HG03060 (cell line): ENCODE data around the gene C3orf20.
A peak's percentile ranks its signal among the peaks of the same experiment; 100 is the strongest.
"Not testable (repeated sequence)": the region's sequence is repeated elsewhere in the genome, so short reads cannot be mapped to it uniquely, and the experiment has no call there.

Experiments
- ATAC-seq: cut with Tn5 transposase; IDR thresholded peaks from one replicate; pipeline ENCODE4 v1.9.1; 2021; ENCODE audit warnings: low read depth, moderate number of reproducible peaks; ENCODE audit not compliant: unreplicated experiment

C3orf20 gene

DNA sequence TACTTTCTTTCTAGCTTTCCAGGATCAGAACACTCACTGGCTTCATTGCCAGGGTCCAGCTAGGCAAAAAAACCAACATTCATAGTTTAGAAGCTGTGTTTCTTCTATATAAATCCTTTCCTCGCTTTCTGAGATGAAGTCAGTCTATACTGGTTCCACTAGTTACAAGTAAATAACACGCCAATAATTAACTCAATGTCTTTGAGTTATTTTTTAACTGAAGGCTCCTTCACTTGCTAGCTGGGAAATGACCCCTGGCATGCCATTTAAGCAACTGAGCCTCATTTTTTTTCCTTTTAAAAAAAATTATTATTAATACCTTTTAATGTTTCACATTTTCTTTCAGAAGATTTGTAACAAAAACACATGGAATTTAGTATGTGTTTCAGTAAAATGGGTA is 25.5 kb upstream of the C3orf20 start:
- ATAC-seq = no peak

DNA sequence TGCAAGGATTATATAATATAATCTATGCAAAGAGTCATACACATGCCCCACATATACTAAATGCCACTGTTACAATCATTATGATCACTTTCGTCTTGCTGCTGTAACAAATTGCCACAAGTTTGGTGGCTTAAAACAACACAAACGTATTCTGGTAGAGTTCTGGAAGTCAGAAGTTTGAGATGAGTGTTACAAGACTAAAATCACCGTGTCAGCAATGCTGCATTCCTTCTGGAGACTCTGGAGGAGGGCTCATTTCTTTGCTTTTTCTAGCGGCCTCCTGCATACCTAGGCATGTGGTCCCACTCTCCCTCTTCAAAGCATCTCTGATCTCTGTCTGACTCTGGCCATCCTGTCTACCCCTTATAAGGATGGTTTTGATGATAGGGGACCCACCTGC is 24.7 kb upstream of the C3orf20 start:
- ATAC-seq = no peak

DNA sequence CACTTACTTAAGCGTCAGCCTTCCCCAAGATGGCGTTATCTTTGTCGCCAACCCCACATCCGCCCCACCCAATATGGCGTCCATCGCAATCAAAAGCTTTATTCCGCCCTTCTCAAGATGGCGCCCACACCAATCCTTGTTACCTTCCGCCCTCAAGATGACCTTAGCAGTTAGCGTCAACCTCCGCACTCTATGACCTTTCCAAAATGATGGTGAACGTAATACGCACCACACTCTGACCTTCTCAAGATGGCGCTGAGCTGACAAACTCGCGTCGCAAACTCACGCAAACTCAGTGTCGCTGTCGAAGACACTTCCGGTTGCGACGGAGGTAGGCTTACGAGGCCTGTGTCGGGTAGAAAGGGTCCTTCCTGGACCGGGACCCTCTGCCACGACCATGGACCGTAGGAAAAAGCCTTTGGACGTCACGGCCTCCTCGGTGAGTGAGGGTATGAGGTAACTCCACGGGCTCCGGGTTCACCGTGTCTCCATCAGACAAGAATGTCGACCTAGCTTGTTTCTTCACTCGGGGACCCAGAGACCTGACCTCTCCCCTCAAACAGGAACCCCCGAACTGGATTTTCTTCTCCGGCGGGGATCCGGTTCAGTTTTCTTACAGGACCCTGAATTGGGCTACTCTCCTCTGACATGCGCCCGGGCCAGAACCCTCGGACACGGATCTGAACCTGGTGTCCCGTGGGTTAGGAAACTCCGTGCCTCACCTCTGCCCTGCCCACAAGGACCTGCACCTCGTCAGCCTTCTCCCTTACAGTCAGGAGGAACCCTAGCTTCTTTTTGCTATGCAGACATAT is 23.3 kb upstream of the C3orf20 start, which contains the start of gene CCDC174:
Gene CCDC174 (plus strand): TSS at position 323 of the 812 bp plus-strand sequence. CDS start 75 bp downstream, at position 398.
- peak; percentile 100 for ATAC-seq

DNA sequence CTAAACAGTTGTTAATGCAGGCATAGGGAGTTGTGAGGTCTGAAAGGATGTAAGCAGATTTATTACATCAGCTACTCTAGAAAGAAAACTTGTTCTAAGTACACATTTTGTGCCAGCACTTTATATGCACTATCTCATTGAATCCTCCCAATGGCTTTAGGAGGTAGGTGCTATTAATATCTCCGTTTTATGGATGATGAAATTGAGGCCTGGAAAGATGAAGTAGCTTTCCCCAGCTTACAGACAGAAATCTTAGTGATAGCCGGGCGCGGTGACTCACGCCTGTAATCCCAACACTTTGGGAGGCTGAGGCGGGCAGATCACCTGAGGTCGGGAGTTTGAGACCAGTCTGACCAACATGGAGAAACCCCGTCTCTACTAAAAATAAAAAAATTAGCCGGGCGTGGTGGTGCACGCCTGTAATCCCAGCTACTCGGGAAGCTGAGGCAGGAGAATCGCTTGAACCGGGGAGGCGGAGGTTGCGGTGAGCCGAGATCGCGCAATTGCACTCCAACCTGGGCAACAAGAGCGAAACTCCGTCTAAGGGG is 22.5 kb upstream of the C3orf20 start:
- not testable (repeated sequence) for ATAC-seq

DNA sequence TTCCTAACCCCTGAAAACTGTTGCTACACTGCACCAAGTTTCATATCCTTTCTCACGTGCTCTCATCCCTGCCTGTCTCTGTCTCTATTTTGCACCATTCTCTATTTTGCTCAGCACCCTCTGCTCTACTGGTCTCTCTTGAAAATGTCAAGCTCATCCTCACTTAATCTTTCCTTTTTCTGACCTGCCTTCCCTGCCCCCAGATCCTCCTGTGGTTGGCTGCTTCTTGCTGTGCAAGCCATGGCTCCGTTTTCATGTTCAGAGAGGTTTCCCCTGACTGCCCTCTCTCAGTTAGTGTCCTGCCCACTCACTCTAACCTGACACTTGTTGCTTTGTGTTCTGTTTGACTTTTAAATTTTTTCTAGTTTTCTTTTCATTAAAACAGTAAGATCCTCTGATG is 17.4 kb upstream of the C3orf20 start:
- no peak for ATAC-seq

DNA sequence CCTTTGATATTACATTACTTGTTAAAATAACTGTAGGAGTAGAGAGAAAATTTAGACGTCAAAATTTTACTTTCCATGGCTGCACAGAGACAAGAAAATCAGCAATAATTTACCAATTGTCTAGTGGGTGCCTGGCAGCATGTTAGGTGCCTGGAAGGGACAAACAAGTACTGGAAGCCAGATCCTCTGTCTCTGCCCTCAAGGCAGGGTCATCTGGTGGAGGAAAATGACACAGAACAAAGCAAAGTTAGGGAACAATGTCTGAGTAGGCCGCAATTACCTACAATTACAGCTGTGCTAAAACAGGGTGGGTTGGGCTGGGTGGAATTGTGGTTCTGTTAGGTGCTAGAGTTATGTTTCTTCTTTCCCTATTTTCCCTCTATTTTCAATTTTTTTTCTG is 16.0 kb upstream of the C3orf20 start:
- ATAC-seq = no peak

DNA sequence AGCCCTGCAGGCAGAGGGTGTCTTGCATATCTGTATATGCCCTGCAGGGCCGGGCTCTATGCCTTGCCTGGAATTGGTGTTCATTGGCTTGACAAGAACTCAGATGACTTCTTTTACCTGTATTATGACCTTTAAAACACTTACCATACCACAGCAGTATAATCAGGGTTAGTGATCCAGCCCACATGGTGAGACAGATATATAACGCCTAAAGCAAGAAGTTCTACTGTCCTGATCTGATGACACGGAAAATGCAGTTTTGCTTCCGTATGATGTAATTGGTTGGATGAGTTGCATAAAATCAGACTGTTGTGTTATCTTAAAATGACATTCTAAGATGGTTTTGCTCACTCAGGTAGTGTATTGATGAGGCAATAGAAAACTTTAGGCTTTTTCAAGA is 14.0 kb upstream of the C3orf20 start:
- ATAC-seq = no peak

DNA sequence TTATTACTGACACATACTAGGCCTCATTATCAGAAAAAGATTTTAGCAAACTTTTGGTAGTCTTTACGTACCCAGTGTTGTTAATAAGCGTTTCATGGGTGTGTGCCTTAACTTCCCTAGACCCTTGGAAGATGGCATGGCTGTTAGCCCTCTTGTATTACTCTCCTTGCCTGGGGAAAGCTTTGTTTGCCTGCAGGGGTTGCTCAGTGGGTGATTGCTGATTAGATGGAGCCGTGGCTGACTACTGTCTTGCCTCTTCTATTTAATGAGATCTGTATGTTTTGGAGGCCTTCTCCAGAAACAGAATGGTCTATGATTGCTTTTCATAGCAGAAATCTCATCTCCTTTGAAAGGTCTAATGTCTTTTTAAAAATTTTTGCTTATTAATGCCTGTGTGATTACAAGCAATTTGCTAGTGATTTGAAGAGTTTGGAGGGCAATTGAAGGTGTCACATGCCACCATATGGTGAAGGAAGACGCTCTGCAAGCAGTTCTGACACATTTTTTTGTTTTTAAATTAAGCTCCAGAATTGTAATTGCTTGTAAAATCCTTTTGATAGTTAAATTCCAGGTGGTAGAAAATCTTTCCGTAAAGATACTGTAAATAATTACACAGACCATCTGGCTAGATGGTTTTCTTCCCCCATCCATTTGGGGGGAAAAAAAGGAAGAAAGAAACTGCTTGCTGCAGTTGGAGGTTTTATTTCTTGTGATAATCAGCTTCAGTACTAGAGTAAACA is 11.4 kb upstream of the C3orf20 start:
- ATAC-seq = no peak

DNA sequence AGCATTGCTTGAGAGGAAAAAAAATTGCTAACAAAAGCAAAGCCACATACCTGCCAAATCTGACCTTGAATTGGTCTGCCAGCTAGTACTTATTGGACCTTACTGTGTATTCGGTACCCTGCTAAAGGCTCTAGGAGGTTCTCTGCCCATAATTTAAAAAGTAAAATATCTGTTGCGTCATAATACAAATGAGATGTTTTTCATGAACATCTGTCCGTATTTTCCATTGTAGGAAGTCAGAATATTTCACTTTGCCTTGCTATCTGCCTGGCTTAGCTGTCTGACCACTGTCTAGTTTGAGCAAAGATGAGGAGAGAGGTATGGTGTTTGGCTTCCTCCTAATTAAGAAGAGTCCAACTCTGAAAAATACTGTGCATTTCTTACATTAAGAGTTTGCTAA is 10.8 kb upstream of the C3orf20 start:
- no peak for ATAC-seq

DNA sequence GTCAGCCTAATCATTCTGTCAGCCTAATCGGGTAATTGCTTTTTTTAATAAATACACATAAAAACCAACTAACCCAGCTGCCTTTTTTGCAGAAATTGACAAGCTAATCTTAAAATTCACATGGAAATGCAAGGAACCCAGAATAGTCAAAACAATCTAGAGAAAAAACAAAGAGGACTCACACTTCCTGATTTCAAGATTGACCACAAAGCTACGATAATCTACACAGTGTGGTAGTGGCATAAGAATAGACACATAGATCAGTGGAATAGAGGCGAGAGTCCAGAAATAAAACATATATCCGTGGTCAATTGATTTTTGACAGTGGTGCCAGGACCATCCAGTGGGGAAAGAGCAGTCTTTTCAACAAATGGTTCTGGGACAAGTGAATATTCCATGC is 2.4 kb upstream of the C3orf20 start:
- ATAC-seq = no peak

DNA sequence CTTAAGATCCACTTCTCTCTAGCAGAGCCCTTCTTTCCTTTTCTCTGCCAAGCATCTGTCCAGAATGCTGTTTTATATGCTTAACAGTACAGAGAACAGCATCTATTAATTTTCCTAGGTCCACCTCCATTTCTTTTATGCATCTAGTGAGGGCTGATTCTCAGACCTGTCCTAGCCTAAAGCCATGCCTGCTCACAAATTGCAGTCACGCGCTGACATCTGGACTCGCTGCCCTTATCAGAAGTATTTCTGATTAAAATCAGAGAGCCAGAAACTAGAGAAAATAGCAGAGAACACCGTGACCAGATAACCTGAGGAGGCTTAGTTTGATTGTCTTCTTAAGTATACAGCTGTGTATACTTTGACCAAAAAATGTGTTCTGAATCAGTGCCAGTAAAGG is 1.9 kb downstream of the C3orf20 start:
- ATAC-seq = no peak

DNA sequence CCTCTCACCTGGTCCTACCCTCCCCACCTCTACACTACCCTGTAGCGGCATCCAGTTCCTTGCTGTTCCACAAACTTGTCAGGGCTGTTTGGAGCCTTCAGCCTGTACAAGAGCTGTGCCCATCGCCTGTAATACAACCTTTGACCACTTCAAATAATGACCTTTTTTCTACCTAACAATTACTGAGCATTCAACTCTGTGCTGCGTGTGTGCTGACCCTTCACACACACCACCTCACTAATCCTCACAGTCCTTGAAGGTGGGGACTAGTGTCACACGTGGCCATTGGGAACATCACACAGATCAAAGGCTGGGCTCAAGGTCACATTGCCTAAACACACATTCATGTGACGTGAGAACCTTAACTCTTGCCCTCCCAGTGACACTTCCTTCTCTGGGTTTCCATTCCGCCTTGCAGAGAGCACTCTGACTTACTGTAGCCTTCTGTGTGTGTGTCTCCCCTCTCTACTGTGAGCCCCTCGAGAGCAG is 3.1 kb downstream of the C3orf20 start:
- ATAC-seq = no peak

DNA sequence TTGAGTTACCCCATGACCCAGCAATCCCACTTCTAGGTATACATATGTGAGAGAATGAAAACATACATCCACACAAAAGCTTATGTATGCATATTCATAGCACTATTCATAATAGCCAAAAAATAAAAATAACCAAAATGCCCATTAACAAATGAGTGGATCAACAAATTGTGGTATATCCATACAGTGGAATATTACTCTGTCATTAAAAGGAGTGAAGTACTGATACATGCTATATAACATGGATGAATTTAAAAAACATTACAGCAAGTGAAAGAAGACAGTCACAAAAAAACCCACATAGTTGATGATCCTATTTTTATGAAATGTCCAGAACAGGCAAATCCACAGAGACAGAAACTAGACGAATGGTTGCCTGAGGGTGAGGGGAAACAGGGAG is 5.2 kb downstream of the C3orf20 start:
- ATAC-seq = no peak

DNA sequence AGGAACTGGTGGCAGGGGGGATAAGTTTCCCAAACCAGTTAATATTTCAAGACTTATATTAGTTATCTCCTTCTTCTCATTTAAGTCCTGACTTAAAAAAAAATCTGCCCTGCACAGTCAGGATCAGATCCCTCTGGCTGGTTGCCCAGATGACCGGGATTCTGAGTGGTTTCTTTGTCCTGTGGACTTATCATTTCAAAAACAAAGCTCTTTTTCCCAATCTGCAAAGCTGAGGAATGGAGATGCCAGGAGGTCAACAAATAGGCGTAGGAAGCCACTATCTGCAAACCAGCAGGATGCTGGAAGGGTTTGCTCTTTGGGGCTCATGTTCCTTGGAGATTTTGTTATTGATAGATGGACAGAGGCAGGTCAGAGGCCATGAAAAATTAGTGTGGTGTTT is 5.8 kb downstream of the C3orf20 start:
- no peak for ATAC-seq

DNA sequence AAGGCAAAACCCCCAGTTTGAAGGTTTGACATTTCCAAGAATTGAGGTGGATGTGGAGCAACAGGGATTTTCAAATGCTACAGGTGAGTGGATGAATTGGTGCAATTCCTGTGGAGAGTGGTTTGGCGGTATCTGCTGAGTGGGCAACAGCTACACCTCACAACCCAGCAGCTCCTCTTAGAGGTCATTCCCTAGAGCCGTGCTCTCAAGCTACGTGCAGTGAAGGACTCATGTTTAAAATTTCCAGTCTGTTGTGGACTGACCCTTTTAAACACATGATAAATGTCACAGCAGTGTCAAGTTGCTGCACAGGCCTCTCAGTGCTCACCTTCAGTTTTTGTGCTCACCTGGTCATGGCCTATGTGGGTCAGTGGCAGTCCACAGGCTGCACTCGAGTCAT is 9.5 kb downstream of the C3orf20 start:
- ATAC-seq = no peak

DNA sequence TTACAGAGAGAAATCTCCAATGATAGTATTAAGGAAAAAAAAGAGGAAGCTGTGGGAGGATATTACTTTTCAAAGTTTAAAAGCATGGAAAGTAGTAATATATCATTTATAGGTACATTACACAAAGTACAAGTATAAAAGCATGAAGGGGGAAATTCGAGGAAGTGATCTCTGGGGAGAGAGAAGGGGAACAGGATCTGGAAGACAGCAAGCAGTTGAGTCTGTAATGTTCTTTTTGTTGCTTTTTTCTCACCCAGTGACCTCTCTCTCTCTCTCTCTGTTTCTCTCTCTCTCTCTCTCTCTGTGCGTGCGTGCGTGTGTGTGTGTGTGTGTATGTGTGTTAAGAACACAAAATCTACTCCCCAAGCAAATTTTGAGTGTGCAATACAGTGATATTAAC is 10.2 kb downstream of the C3orf20 start:
- ATAC-seq = no peak

DNA sequence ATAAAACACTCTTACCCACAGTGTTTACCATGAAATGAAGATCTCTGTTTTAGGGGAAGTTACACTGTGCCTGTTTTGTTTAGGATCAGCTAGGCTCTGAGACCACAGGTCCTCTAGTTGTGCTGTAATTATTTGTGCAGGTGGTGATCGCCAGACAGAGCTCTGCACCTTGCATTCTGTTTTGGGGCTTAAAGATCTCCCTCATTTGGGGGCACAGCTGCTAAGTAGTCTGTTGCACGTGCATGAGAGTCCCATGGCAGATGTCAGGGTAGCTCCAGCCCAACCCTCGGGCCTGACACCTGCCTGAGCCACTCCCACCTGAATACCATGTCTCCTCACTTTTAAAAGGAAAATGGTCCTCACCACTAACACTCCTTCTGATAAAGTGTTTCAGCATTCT is 12.4 kb downstream of the C3orf20 start:
- no peak for ATAC-seq

DNA sequence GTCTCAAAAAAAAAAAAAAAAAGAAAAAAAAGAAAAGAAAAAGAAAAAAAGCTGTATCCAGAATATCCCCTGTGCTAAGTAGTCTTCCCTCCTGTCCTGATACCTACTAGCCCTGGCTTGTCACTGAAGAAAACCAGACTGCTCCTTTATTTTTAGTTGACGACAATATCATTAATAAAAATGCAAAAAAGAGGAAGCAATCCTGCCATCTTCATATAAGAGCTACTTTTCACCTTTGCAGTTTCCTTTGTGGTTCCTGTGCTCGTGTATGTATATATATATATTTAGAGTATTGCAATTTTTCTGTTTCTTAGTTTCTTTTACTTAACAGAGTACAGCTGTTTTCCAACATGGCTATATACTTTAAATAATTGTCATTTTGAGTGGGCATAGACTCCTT is 13.6 kb downstream of the C3orf20 start:
- ATAC-seq = no peak

DNA sequence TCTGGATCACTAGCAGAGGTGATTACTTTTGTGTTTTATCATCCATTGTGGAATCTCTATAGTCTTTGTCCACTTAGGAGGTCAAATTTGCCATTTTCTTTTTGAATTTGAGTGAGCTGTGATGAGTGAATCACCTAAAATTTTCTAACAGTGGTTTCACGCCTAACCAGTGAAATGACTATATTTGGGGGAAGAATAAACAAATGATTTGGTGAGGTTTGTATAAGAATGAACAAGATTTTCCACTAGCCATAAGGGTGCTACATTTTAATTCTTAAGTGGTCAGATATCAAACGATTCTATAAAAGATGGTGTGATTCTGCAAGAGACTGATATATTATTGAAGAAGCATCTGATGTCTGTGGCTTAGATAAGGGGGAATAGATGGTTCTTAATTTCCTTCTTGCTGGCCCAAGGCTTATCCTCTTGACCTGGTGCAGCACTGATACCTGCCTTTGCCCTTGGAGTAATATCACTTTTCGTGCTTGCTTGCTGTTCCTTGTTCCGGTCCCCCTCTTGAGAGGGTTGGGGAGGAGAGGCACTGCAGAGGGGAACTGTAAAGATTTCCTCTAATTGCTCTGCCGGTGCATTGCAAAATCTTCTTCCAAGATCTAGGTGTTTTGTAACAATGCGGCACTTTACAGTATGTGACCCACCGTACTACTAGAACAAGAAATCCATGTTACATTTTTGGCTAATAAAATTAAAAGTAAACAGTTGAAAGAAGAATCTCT is 14.5 kb downstream of the C3orf20 start:
- ATAC-seq = no peak

DNA sequence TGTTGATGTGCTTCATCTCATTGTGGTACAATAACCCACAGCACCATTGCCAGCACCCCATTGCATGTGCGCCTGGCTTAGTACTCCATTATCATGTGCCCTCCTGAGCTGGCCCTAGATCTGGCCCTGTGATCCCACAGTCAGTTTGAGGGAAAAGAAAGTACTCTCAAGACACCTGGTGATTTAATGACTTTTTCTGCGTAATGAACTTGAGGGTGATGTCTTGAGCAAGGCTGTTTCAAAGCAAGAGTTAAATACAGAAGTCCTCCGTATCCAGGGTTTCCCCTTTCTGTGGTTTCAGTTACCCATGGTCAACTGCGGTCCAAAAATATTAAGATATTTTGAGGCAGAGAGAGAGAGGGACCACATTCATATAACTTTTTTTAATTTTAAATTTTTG is 16.3 kb downstream of the C3orf20 start:
- no peak for ATAC-seq

DNA sequence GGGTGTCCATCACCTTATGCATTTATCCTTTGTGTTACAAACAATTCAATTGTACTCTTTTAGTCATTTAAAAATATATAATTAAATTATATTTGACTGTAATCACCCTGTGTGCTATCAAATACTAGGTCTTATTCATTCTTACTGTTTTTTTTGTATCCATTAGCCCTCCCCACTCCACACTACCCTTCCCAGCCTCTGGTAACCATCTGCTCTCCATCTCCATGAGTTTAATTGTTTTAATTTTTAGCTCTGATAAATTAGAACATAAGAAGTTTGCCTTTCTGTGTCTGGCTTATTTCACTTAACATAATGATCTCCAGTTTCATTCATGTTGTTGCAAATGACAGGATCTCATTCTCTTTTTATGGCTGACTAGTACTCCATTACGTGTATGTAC is 16.8 kb downstream of the C3orf20 start:
- no peak for ATAC-seq
